HG03442 (cell line): ENCODE measurements around the gene AGXT2.

Experiments used
- ATAC-seq: cut with Tn5 transposase; IDR thresholded peaks from one replicate; pipeline ENCODE4 v1.9.1; 2021; ENCODE audit warnings: mild to moderate bottlenecking, moderate library complexity; ENCODE audit not compliant: unreplicated experiment

The AGXT2 gene

DNA sequence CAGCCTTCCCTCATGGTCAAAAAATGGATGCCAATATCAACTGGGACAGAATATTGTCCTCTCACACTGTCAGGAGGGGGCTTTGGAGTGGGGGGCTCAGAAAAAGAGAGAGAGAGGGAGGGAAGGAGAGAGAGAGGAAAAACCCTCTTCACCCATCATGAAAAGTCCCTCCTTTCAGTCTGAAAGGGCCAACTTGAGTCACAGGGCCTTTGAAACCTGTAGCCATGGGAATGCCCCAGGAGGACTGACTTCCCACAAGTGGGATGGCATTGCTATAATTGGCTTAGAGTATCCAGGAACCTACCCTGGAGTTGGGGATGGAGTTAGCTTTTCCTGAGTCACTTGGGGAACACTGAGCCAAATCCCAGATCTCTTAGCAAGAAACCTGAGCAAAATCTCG is 77.2 kb downstream of the AGXT2 start:
- no peak for ATAC-seq

DNA sequence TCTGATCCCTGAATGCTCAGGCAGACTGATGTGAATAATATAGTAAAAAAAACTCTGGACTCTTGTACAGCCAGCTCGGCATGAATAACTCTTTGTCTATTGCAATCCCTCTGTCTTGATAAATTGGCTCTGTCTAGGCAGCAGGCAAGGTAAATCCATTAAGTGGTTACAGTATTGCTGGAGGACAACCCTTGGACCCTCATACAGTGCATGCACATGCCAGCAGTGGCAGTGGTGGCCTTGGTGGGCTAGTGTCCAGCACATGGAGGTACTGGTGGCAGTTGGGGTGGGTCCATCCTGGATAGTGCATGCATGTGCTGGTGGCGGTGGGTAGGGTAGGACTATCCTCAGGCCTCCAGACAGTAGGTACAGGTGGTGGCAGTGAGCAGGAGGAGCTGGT is 79.5 kb downstream of the AGXT2 start:
- ATAC-seq = no peak

DNA sequence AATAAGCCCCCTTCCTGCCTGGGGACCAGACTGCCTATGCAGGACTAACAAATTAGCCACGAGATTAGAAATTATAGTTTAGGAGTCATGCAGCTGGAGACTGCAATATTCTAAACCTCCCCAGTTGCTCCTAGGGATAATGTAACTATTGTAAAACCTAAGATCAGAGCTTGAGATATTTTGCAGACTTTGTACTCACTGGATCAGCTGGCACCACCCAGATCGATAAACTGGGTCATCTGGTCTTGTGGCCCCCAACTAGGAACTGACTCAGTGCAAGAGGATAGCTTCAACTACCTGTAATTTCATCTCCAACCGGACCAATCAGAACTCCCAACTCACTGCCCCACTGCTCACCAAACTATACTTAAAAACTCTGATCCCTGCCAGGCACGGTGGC is 80.2 kb downstream of the AGXT2 start:
- ATAC-seq = no peak

DNA sequence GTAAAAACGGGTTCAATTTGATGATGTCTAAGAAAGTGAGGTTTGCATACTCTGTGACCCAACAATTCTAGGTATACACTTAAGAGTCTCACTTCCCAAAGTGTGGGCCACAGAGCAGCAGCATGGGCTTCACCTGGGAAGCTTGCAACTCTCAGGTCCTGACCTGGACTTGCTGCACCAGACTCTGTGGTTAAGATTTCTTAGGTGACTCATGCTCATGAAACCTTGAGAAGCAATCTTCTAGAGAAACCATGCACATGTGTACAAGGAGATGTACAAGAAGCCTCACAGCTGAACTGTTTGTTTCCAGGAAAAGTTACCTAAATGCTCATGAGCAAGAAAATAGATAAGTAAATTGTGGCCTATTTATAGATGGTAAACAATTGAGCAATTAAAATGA is 88.4 kb downstream of the AGXT2 start:
- peak; percentile 97 for ATAC-seq

DNA sequence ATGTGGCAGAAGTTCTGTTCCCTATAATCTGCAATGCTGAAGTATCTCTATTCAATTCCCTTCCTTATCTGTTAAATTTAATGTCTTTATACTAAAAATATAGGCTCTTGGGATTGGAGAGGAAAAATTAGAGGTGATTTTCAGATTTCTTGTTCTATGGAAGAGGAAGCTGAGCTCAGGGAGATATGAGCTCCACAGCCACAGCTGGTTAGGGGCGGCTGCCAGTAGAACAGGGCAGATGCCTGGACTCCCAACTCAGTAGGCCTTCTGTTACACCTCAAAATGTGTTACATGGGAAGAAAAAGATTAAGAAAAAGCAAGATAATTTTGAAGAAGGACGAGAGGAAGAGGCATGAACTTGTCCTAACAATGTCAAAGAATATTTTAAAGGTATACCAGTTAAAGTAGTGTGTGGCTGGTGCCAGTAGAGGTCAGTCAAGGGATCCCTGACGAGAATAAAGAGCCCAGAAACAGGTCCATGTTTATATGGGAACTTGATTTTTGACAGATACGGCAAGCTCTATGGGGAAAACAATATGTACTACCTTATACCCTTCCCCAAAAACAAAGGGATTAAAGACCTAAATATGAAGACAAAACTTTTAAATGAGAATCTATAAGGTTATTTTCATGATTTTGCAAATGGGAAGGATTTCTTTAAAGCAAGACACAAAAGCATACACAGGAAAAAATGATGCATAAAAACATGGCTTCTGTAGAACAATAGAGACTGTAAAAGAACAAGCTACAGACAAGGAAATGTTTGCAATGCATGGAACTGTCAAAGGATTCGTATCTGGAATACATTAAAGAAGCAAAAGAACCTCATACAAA is 89.7 kb downstream of the AGXT2 start:
- ATAC-seq = no peak

DNA sequence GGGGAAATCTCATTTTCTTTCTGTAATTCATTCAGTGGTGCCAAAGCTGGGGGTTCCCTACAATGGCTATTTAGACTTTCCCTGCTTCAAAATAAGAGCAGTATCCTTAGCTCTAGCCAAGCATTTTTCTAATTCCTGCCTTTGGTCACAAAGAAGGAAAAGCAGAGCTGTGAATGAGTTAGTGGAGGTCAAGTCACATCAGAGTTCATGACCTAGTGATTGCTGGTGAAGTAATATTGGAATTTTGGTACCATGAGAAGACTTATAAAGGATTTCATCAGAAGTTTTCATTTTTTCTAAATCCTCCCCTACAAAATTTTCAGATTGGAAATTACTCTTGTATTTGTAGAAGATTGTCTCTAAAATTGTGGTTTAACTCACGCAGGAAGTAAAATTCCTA is 90.4 kb downstream of the AGXT2 start:
- no peak for ATAC-seq
